ENCODE results near the gene SLC5A10.

- TF ChIP-seq CTCF (IDR thresholded peaks at IDR 0.05) (no peak), POLR2AphosphoS5 (IDR thresholded peaks at IDR 0.05) (no peak), POLR2A (IDR thresholded peaks at IDR 0.05) (no peak), EP300 (IDR thresholded peaks at IDR 0.05; ENCODE audit: low read depth) (no peak)
These were observed 70.2 kb downstream of the SLC5A10 start for GRCh38 chr17:19022128-19022527.

Data from transverse colon (tissue), 4 donors.